Measurements from ENCODE around the gene NFATC2. TPM values are rescaled to one million over a fixed set of nuclear protein-coding genes. Genes with fewer than 3 reads are reported as not detected.

The NFATC2 gene
- total RNA-seq, 1 experiment from 2014 or later = 0.61 TPM

DNA sequence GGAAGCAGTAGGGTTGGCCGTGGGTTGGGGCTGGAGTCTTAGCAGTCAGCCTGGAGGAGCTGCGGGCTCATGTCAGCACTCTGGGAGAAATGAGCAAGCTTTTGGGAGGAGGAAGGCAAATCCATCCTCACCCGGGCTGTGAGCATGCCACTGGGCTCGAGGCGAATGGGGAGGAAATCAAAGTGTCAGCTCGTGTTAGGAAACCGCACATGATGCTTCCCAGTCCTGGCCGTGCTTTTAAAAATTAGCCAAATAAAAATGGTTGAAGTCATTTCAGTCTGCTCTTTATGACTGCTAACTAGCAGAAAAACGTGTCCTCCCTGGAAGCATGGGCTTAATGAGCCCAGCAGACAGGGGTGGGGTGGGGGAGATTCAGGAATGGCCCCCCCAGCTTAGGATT lies 98.1 kb downstream of the NFATC2 start:
- H2BK120ac ChIP-seq (ENCODE audit: low read depth, low read length, poor library complexity, severe bottlenecking) = no peak overlapping the region
- H2BK5ac ChIP-seq (ENCODE audit: insufficient read length, low read length) = no peak overlapping the region
- no peak overlapping the region for H3K27ac Mint-ChIP-seq
- TF ChIP-seq, protein P1, sequence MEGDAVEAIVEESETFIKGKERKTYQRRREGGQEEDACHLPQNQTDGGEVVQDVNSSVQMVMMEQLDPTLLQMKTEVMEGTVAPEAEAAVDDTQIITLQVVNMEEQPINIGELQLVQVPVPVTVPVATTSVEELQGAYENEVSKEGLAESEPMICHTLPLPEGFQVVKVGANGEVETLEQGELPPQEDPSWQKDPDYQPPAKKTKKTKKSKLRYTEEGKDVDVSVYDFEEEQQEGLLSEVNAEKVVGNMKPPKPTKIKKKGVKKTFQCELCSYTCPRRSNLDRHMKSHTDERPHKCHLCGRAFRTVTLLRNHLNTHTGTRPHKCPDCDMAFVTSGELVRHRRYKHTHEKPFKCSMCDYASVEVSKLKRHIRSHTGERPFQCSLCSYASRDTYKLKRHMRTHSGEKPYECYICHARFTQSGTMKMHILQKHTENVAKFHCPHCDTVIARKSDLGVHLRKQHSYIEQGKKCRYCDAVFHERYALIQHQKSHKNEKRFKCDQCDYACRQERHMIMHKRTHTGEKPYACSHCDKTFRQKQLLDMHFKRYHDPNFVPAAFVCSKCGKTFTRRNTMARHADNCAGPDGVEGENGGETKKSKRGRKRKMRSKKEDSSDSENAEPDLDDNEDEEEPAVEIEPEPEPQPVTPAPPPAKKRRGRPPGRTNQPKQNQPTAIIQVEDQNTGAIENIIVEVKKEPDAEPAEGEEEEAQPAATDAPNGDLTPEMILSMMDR (conservative IDR thresholded peaks at IDR 0.05) = no peak
- no peak overlapping the region for H3K4me3 Mint-ChIP-seq
- H3K4me1 ChIP-seq (ENCODE audit: insufficient read depth, low read length) = no peaks in the 10 kb centered on the region
- H3T11ph ChIP-seq (ENCODE audit: low read length) = no peak overlapping the region
- H3K23ac ChIP-seq (ENCODE audit: insufficient read length, low read depth, low read length) = no peak overlapping the region
- no peak overlapping the region for H2AFZ ChIP-seq (ENCODE audit: low read length)
- no peaks in the 10 kb centered on the region for H3K79me2 ChIP-seq (ENCODE audit: insufficient read depth, low read length)
- no peaks in the 10 kb centered on the region for H3K9me3 ChIP-seq (ENCODE audit: control insufficient read depth, low read depth, low read length)
- H2BK12ac ChIP-seq (ENCODE audit: insufficient read length, low read depth, low read length) = no peak overlapping the region
- no peak overlapping the region for H3K27ac ChIP-seq (ENCODE audit: insufficient read length, low read depth, low read length)
- H4K20me1 ChIP-seq (ENCODE audit: control insufficient read depth, insufficient read depth, insufficient read length) = no peaks in the 10 kb centered on the region
- DNase-seq = no peak
- H3K27me3 Mint-ChIP-seq (ENCODE audit: low read depth) = peaks cover 4% of the 10 kb centered on the region
- H3K4me2 ChIP-seq (ENCODE audit: insufficient read depth, insufficient read length, low read length) = no peak overlapping the region
- H3K36me3 Mint-ChIP-seq (ENCODE audit: insufficient read depth in 1 of 3, low read depth in 3 of 3) = no peaks in the 10 kb centered on the region; a peak in 1 of 7 replicates
- H3K14ac ChIP-seq (ENCODE audit: insufficient read depth, low read length) = no peak overlapping the region
- no peak overlapping the region for H2BK15ac ChIP-seq (ENCODE audit: low read depth, low read length)
- H3K18ac ChIP-seq (ENCODE audit: insufficient read length, low read depth, low read length) = no peak overlapping the region
- no peak overlapping the region for H3K56ac ChIP-seq (ENCODE audit: insufficient read length, low read depth, low read length)
- H3K9me3 Mint-ChIP-seq = no peaks in the 10 kb centered on the region
- no peak overlapping the region for H3K4ac ChIP-seq (ENCODE audit: low read depth, low read length)
- WGBS (ENCODE audit: extremely low coverage, insufficient read length, low lambda C conversion rate) = no CpG with 5 or more reads among the region's 9 CpGs
- H3K4me1 Mint-ChIP-seq = peaks cover 18 to 25% of the 10 kb centered on the region in 2 experiments
- no peak overlapping the region for H3K9ac ChIP-seq (ENCODE audit: extremely low read depth, insufficient read length, low read length)
- no peaks in the 10 kb centered on the region for H3K27me3 ChIP-seq (ENCODE audit: insufficient read depth, low read length)
- no peak overlapping the region for H4K5ac ChIP-seq (ENCODE audit: insufficient read length, low read depth, low read length)
- no peak overlapping the region for H4K8ac ChIP-seq (replicated peaks; ENCODE audit: insufficient read length, low read depth, low read length)
- H2BK20ac ChIP-seq (ENCODE audit: low read depth, low read length, poor library complexity, severe bottlenecking) = no peak overlapping the region
- no peaks in the 10 kb centered on the region for H3K79me1 ChIP-seq (ENCODE audit: insufficient read depth, low read depth, low read length, poor library complexity, severe bottlenecking)
- H4K91ac ChIP-seq (ENCODE audit: insufficient read length, low read depth, low read length) = no peak overlapping the region
- H2AK5ac ChIP-seq (ENCODE audit: insufficient read length, low read length) = no peak overlapping the region
- no peaks in the 10 kb centered on the region for H3K23me2 ChIP-seq (ENCODE audit: insufficient read length, low read depth, low read length, poor library complexity, severe bottlenecking)
